K562 (cell line): ENCODE data around the gene GSTM2. TPM values are rescaled to one million over a fixed set of nuclear protein-coding genes. Genes with fewer than 3 reads are reported as not detected.

ENCODE experiments used
- ATAC-seq: fragments of 200-7000 bp; cut with Tn5 transposase; 3 replicates; pipeline ENCODE4 v1.9.1; 2020; ENCODE audit warnings: moderate library complexity
- BruUV-seq: library from RNA; stranded (reverse); fragments of 400-500 nt; replicated peaks from 2 replicates; lab custom pipeline; 2021; lab: Mats Ljungman, UMichigan
- CTCF ChIA-PET: fragments of 300-600 bp; formaldehyde crosslinking; extraction: SDS; loops from one replicate; lab custom pipeline; 2021; ENCODE audit warnings: low intra/inter-chr PET ratio; lab: Yijun Ruan, JAX
- POLR2A ChIA-PET: fragments of 300-600, 350-650 bp; sonication (Branson Sonifier 250); formaldehyde crosslinking; extraction: SDS; loops from one replicate; lab custom pipeline; 2021; ENCODE audit warnings: antibody characterized with exemption, inconsistent platforms; lab: Yijun Ruan, JAX
- DNase-seq, 4 experiments: peaks; one replicate each; pipeline versions ENCODE4 v3.0.0 to v3.0.0-alpha.2; 2011 to 2018; ENCODE audit warnings: low spot score in 3 of 4, mixed read lengths in 3 of 4; ENCODE audit errors: extremely low read depth in 1 of 4
- FAIRE-seq: peaks from 2 replicates; lab custom pipeline; 2011; peaks lifted over from hg19 to GRCh38; lab: Jason Lieb, UNC
- H2AFZ ChIP-seq: 2 replicates; pipeline ENCODE4 v1.6.0; 2011; ENCODE audit warnings: low read depth, low read length, control low read depth, inconsistent platforms
- H3K27ac ChIP-seq: fragments of 200-600 bp; 3 replicates; pipeline ENCODE4 v1.8.0; 2011; ENCODE audit warnings: low read depth, mild to moderate bottlenecking, control low read depth, inconsistent platforms, low read length, moderate library complexity, mixed read lengths; ENCODE audit errors: extremely low read depth
- H3K27me3 ChIP-seq, 2 experiments: fragments of 300-600 bp in 1 of 2; 2 replicates in 1 of 2; 3 replicates in 1 of 2; pipeline versions ENCODE4 v1.6.0 to v1.8.0; 2011; ENCODE audit warnings: inconsistent platforms in 2 of 2, low read length in 2 of 2, mild to moderate bottlenecking in 1 of 2, mixed read lengths in 1 of 2, moderate library complexity in 1 of 2; ENCODE audit not compliant: control insufficient read depth in 2 of 2, insufficient read depth in 2 of 2
- H3K36me3 ChIP-seq: fragments of 300-600 bp; 3 replicates; pipeline ENCODE4 v1.8.0; 2011; ENCODE audit warnings: mild to moderate bottlenecking, low read length, inconsistent platforms; ENCODE audit not compliant: control insufficient read depth, insufficient read depth
- H3K4me1 ChIP-seq, 2 experiments: fragments of 200-600 bp in 1 of 2; replicated peaks in 1 of 2; 2 replicates in 1 of 2; 3 replicates in 1 of 2; pipeline versions ENCODE4 v1.5.1 to v1.8.0; 2011; ENCODE audit warnings: inconsistent platforms in 2 of 2, low read length in 2 of 2, mild to moderate bottlenecking in 1 of 2, mixed read lengths in 1 of 2, moderate library complexity in 1 of 2; ENCODE audit not compliant: control insufficient read depth in 2 of 2, insufficient read depth in 2 of 2
- H3K4me2 ChIP-seq: 2 replicates; pipeline ENCODE4 v1.6.1; 2011; ENCODE audit warnings: low read length, control low read depth, inconsistent platforms, mixed read lengths; ENCODE audit not compliant: insufficient read depth
- H3K4me3 ChIP-seq: fragments of 200-600 bp; sonication (generic), shearing (Covaris generic); 2 replicates; pipeline ENCODE4 v1.5.1; 2016; ENCODE audit warnings: control low read depth, inconsistent platforms
- H3K79me2 ChIP-seq: fragments of 200-600 bp; 3 replicates; pipeline ENCODE4 v1.8.0; 2011; ENCODE audit warnings: low read length, inconsistent platforms; ENCODE audit not compliant: control insufficient read depth, insufficient read depth
- H3K9ac ChIP-seq, 2 experiments: 2 replicates each; pipeline versions ENCODE4 v1.6.0 to v1.6.1; 2011; ENCODE audit warnings: low read depth in 2 of 2, low read length in 2 of 2, control low read depth in 1 of 2, inconsistent platforms in 1 of 2, mild to moderate bottlenecking in 1 of 2, mixed read lengths in 1 of 2; ENCODE audit not compliant: insufficient read depth in 1 of 2
- H3K9me1 ChIP-seq: one replicate; pipeline ENCODE4 v1.6.0; 2011; ENCODE audit warnings: inconsistent platforms, mild to moderate bottlenecking, low read length, moderate library complexity; ENCODE audit not compliant: control insufficient read depth, insufficient read depth
- H3K9me3 ChIP-seq: replicated peaks from 2 replicates; pipeline ENCODE4 v1.5.1; 2011; ENCODE audit warnings: low read depth, low read length, inconsistent platforms; ENCODE audit not compliant: control insufficient read depth, insufficient read depth
- H4K20me1 ChIP-seq: replicated peaks from 2 replicates; pipeline ENCODE4 v1.6.1; 2011; ENCODE audit warnings: low read length, inconsistent platforms, mixed read lengths; ENCODE audit not compliant: control insufficient read depth, insufficient read depth
- ETV5 ChIP-seq: sonication (generic); formaldehyde crosslinking; IDR thresholded peaks from 2 replicates; pipeline ENCODE4 v1.4.0; 2020; ENCODE audit warnings: low read depth, mild to moderate bottlenecking, missing genetic modification reagents
- HNRNPLL ChIP-seq: fragments of 200-400 bp; formaldehyde crosslinking; IDR thresholded peaks from 2 replicates; pipeline ENCODE4 v1.6.1; 2017; ENCODE audit warnings: low read length, low read depth, mild to moderate bottlenecking; ENCODE audit not compliant: poor library complexity, severe bottlenecking
- NCOA2 ChIP-seq, 2 experiments: fragments of 450-650 bp; IDR thresholded peaks; 2 replicates each; pipeline ENCODE4 v1.6.1; 2018; ENCODE audit warnings: mild to moderate bottlenecking in 2 of 2, moderate library complexity in 1 of 2; ENCODE audit not compliant: partially characterized antibody in 2 of 2
- TCF3 ChIP-seq: sonication (generic); formaldehyde crosslinking; IDR thresholded peaks from 2 replicates; pipeline ENCODE4 v1.4.0; 2020; ENCODE audit warnings: mild to moderate bottlenecking, missing genetic modification reagents
- ZNF263 ChIP-seq: sonication (generic); formaldehyde crosslinking; IDR thresholded peaks from 2 replicates; pipeline ENCODE4 v1.8.0; 2022; ENCODE audit warnings: mild to moderate bottlenecking, missing genetic modification reagents, borderline replicate concordance
- WGBS: fragments of 100-300 bp; shearing (Covaris generic); methylation state at CpG from one replicate; pipeline ENCODE4 v1.1.6; 2016; ENCODE audit warnings: low coverage, mixed read lengths; ENCODE audit not compliant: insufficient coverage; ENCODE audit errors: missing lambda C conversion rate; 5-methylcytosine and 5-hydroxymethylcytosine counted together
- in situ Hi-C: fragments of 300-500 bp; cut with MboI; formaldehyde crosslinking; loops from 4 replicates; pipeline ENCODE4 v1.15.0; 2018; ENCODE audit warnings: inconsistent platforms, mixed read lengths
- intact Hi-C: fragments of 100-400 bp; cut with micrococcal nuclease; formaldehyde crosslinking; loops from 2 replicates; pipeline ENCODE4 v1.14.2; 2022
- polyA plus RNA-seq, 8 experiments: library from polyadenylated mRNA; depleted of rRNA in 4 of 8; stranded (reverse) in 5 of 8; unstranded in 3 of 8; fragments of >200 nt; fragmentation: Nextera tagmentation in 2 of 8; fragmentation: Illumina TruSeq in 1 of 8; extraction: Ambion mirVana in 2 of 8; extraction: Trizol in 1 of 8; gene quantifications; 2 replicates each; pipeline versions ENCODE4 v1.2.1 to v1.2.3, GENCODE V29; 2011 to 2014; ENCODE audit warnings: inconsistent platforms in 1 of 8, missing spikeins in 1 of 8
- total RNA-seq, 7 experiments: library from RNA; depleted of rRNA in 6 of 7; stranded (reverse); fragments of >200 nt in 6 of 7; fragmentation: Illumina TruSeq in 2 of 7; extraction: Trizol in 2 of 7; gene quantifications; 2 replicates each; pipeline versions ENCODE4 v1.2.1 to v1.2.3, GENCODE V29; 2011 to 2021; ENCODE audit warnings: low replicate concordance in 1 of 7

Gene GSTM2
- total and polyA plus RNA-seq, 9 of the 15 experiments (the other 6 are each of a cell fraction or from before 2014, with no cell fraction given) = 1.6 to 15.1 (median 6.8) TPM

DNA sequence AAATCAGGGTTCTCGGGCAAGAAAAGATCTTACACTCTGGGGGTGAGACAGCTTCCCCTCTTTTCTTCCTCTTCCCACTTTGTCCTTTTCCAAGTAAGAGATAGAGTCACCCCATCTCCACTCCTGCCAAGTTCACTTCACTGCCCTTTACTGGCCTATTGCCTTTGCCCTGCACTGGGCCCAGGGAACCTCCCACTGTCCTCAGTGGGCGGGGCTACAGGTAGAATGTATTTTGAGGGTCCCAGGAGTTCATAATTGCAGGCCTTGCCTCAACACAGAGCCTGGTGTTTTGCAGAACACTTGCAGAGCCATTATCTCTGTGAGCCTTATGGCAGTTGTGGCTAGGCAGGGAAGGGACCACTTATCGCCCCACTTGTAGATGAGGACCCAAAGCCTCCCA is 45.0 kb upstream of the GSTM2 start:
- H4K20me1 ChIP-seq = peaks cover 5% of the 10 kb centered on the region; the same call in 1 of the 2 replicates
- H3K4me1 ChIP-seq = peaks cover 32 to 73% of the 10 kb centered on the region in 2 experiments
- peaks cover 55% of the 10 kb centered on the region for H3K79me2 ChIP-seq
- intact Hi-C loops (no loop called here), in situ Hi-C loops (loop anchor here (5.0 kb wide), 1 partner anchor 76 kb away; the partner anchor contains the start of gene GNAI3)
- DNase-seq = peak in 1 of 4 experiments; percentile 51
- no peak overlapping the region for H3K4me3 ChIP-seq
- peak; percentile 67 for TF ChIP-seq TCF3
- no peak for TF ChIP-seq ZNF263 (CRISPR knock-in tag)
- TF ChIP-seq NCOA2 (IDR thresholded peaks at IDR 0.05; ENCODE audit: partially characterized antibody in 2 of 2) = no peak
- TF ChIP-seq HNRNPLL = peak; percentile 7
- TF ChIP-seq ETV5 (CRISPR knock-in tag) = no peak
- H3K27ac ChIP-seq = no peak overlapping the region
- 57% methylated on average over 3 of the region's 3 CpGs for WGBS
- H3K4me2 ChIP-seq = peak overlapping the region; percentile 31; the same call in 1 of the 2 replicates
- BruUV-seq = no TSS peak
- FAIRE-seq = peak; percentile 49
- no peak for ATAC-seq
- CTCF ChIA-PET = no interaction called here
- H2AFZ ChIP-seq = no peak overlapping the region
- no peaks in the 10 kb centered on the region for H3K9me3 ChIP-seq
- peak overlapping the region in 1 of 2 experiments; percentile 61; a peak in 1 of 4 replicates for H3K9ac ChIP-seq
- POLR2A ChIA-PET = interaction anchor here (1.0 to 1.9 kb wide), 2 partner anchors 13 to 74 kb away, joined by 5 to 6 read pairs; partner anchors contain the start of gene GNAI3
- no peaks in the 10 kb centered on the region for H3K27me3 ChIP-seq
- H3K9me1 ChIP-seq = no peaks in the 10 kb centered on the region
- peaks cover 21% of the 10 kb centered on the region; the same call in 2 of the 3 replicates for H3K36me3 ChIP-seq
